RPMI8226 (cell line): Measurements from ENCODE around the gene SFXN3.

ENCODE experiments used
- DNase-seq: peaks from one replicate; pipeline ENCODE4 v3.0.0-alpha.2; 2015

SFXN3 gene

DNA sequence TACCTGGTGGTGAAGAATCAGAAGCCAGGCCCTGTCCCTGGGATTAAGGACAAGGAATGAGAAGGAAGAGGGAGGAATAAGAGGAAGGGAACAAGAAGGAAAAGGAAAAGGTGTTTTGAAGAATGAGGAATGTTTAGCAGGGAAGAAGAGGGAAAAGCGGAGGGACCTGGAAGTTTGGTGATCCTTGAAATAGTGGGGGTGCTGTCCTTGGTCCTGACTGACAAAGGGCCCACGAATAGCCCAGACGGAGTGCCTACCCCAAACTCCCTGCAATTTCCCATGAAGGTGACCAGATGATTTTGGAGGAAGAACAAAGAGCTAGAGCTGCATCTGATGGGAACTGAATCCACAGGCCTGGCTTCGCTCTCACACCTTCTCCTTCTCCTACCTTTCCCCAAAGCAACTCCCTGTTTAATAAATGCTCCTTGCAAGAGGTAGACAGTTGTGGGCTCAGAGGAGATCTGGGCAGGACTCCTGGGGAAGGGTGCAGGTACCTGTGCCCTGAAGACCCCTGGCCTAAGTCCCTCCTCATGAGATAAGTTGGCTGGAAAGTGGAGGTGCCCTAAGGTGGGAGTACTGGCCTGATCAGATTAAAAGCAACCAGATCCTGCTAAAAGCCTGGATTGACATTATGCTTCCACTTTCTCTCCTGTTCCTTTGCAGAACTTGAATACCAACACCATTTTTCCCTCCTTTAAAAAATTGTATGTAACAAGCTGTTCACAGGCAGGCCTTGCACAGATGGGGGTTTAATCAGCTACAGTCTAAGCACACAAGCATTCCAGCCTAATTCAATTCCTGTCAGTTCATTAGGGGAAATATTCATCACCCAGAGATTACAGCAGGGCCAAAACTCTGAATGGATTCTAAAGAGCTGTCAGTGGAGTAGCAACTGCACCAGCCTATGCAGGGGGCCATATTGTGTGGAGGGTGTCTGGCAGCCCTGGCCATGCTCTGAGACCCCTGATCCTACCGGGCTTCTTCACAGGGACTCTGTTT lies 50.2 kb downstream of the SFXN3 start:
- no peak for DNase-seq

- DNase-seq: no peak
Measured at GRCh38 chr10:101085846-101086245, 54.8 kb downstream of the SFXN3 start.

DNA sequence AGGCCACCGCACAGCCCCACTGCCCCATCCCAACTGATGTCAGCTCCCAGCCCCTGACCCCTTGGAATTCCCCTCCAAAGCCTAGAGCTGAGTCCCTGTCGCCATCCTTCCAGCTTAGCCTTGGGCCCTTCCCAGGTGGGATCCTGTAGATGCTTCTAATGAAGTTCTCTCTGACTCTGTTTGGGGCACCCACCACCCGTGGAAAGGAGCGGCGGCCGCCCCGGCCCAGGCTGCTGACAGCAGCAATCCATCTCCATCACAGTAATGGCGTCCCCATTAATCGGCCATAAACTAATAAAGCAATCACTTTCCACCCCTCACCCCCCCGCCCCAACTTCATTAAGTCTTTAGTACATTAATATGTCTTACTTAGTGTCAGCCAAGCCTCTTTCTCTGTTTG lies 56.3 kb downstream of the SFXN3 start:
- no peak for DNase-seq

DNA sequence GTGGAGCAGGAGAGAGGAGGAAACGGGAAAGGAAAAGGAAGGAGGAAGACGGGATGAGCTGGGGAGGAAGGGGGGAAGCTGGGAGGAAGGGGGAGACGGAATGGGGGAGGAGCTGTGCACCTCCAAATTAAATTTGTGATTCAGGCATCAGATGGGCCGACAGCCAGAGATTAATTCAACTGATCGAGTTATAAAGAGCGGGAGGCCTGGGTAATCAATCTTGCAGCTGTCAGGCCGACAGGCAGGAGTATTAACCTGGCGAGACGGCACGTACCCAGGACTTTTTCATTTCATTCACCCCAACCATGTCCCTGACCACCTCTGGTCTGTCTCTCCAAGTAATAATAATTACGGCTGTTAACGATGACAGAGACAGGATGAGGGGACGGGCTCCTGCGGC lies 56.9 kb downstream of the SFXN3 start:
- DNase-seq: no peak

- no peak for DNase-seq
Measured at GRCh38 chr10:101089520-101090299, 58.7 kb downstream of the SFXN3 start.

- DNase-seq: no peak
Measured at GRCh38 chr10:101090597-101090996, 59.6 kb downstream of the SFXN3 start.
